ENCODE data around the gene CBLIF.

The CBLIF gene

GRCh38 chr11:59800390-59801025 lies 44.8 kb downstream of the CBLIF start:
- Histone ChIP-seq H3K4me2 (no peak overlapping the region), H4K20me1 (ENCODE audit: insufficient read depth) (no peaks in the 10 kb centered on the region), H3K36me3 (ENCODE audit: insufficient read depth) (no peaks in the 10 kb centered on the region), H3K9ac (no peak overlapping the region), H3K27ac (no peak overlapping the region), H3K4me3 (IDR thresholded peaks at IDR 0.05; ENCODE audit: insufficient read depth, low read depth, low read length) (no peak overlapping the region), H2AFZ (ENCODE audit: low read depth) (no peak overlapping the region), H3K27me3 (ENCODE audit: insufficient read depth, low read depth) (no peaks in the 10 kb centered on the region), H3K4me1 (ENCODE audit: low read depth, poor library complexity, severe bottlenecking) (peaks cover 11% of the 10 kb centered on the region), H3K79me2 (ENCODE audit: insufficient read depth, low read depth) (no peaks in the 10 kb centered on the region)
- TF ChIP-seq CTCF (conservative IDR thresholded peaks at IDR 0.05; ENCODE audit: low read depth, low read length) = no peak

GRCh38 chr11:59794417-59794816 lies 50.9 kb downstream of the CBLIF start:
- H3K9ac ChIP-seq = no peak overlapping the region
- no peaks in the 10 kb centered on the region for H3K4me1 ChIP-seq (ENCODE audit: low read depth, poor library complexity, severe bottlenecking)
- no peaks in the 10 kb centered on the region for H3K79me2 ChIP-seq (ENCODE audit: insufficient read depth, low read depth)
- H4K20me1 ChIP-seq (ENCODE audit: insufficient read depth) = no peaks in the 10 kb centered on the region
- H3K27me3 ChIP-seq (ENCODE audit: insufficient read depth, low read depth) = no peaks in the 10 kb centered on the region
- no peak overlapping the region for H3K4me2 ChIP-seq
- no peak for TF ChIP-seq CTCF (conservative IDR thresholded peaks at IDR 0.05; ENCODE audit: low read depth, low read length)
- no peak overlapping the region for H3K27ac ChIP-seq
- H2AFZ ChIP-seq (ENCODE audit: low read depth) = no peak overlapping the region
- H3K4me3 ChIP-seq (IDR thresholded peaks at IDR 0.05; ENCODE audit: insufficient read depth, low read depth, low read length) = no peak overlapping the region
- no peaks in the 10 kb centered on the region for H3K36me3 ChIP-seq (ENCODE audit: insufficient read depth)

- Histone ChIP-seq H3K36me3 (ENCODE audit: insufficient read depth) (no peaks in the 10 kb centered on the region), H4K20me1 (ENCODE audit: insufficient read depth) (no peaks in the 10 kb centered on the region), H2AFZ (ENCODE audit: low read depth) (no peak overlapping the region), H3K27me3 (ENCODE audit: insufficient read depth, low read depth) (no peaks in the 10 kb centered on the region), H3K27ac (no peak overlapping the region), H3K4me3 (IDR thresholded peaks at IDR 0.05; ENCODE audit: insufficient read depth, low read depth, low read length) (no peak overlapping the region), H3K79me2 (ENCODE audit: insufficient read depth, low read depth) (no peaks in the 10 kb centered on the region), H3K9ac (no peak overlapping the region), H3K4me1 (ENCODE audit: low read depth, poor library complexity, severe bottlenecking) (no peaks in the 10 kb centered on the region), H3K4me2 (no peak overlapping the region)
- TF ChIP-seq CTCF (conservative IDR thresholded peaks at IDR 0.05; ENCODE audit: low read depth, low read length) = no peak
Measured at GRCh38 chr11:59792507-59792906, 52.8 kb downstream of the CBLIF start.

- Histone ChIP-seq H3K36me3 (ENCODE audit: insufficient read depth) (no peaks in the 10 kb centered on the region), H3K4me2 (no peak overlapping the region), H4K20me1 (ENCODE audit: insufficient read depth) (no peaks in the 10 kb centered on the region), H3K9ac (no peak overlapping the region), H3K79me2 (ENCODE audit: insufficient read depth, low read depth) (no peaks in the 10 kb centered on the region), H3K4me1 (ENCODE audit: low read depth, poor library complexity, severe bottlenecking) (no peaks in the 10 kb centered on the region), H3K4me3 (IDR thresholded peaks at IDR 0.05; ENCODE audit: insufficient read depth, low read depth, low read length) (no peak overlapping the region), H3K27me3 (ENCODE audit: insufficient read depth, low read depth) (no peaks in the 10 kb centered on the region), H3K27ac (no peak overlapping the region), H2AFZ (ENCODE audit: low read depth) (no peak overlapping the region)
- no peak for TF ChIP-seq CTCF (conservative IDR thresholded peaks at IDR 0.05; ENCODE audit: low read depth, low read length)
Measured at GRCh38 chr11:59791639-59792038, 53.7 kb downstream of the CBLIF start.

Measured in KMS-11 (cell line).